ENCODE data around the gene FBXO17. TPM values are rescaled to one million over a fixed set of nuclear protein-coding genes. Genes with fewer than 3 reads are reported as not detected.

FBXO17 gene
- total RNA-seq, 4 donors from 2014 or later = 3.9 to 18.3 (median 8.8) TPM

DNA sequence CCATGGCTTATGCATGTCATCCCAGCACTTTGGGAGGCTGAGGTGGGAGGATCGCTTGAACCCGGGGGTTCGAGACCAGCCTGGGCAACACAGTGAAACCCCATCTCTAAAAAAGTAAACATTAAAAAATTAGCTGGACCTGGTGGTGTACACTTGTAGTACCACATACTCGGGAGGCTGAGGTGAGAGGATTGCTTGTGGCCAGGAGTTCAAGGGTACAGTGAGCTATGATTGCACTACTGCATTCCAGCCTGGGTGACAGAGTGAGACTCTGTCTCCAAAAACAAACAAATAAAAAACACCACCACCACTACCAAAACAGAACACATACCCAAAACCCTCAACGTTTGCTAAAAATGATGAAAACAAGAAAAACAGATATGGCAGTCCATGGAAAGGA is 15.9 kb downstream of the FBXO17 start:
- H3K27me3 ChIP-seq = no peaks in the 10 kb centered on the region
- intact Hi-C loops (cut with DNase I) = loop anchor here (10.0 kb wide), 1 partner anchor 365 kb away; the partner anchor contains the start of gene LRFN1
- TF ChIP-seq, protein P1, sequence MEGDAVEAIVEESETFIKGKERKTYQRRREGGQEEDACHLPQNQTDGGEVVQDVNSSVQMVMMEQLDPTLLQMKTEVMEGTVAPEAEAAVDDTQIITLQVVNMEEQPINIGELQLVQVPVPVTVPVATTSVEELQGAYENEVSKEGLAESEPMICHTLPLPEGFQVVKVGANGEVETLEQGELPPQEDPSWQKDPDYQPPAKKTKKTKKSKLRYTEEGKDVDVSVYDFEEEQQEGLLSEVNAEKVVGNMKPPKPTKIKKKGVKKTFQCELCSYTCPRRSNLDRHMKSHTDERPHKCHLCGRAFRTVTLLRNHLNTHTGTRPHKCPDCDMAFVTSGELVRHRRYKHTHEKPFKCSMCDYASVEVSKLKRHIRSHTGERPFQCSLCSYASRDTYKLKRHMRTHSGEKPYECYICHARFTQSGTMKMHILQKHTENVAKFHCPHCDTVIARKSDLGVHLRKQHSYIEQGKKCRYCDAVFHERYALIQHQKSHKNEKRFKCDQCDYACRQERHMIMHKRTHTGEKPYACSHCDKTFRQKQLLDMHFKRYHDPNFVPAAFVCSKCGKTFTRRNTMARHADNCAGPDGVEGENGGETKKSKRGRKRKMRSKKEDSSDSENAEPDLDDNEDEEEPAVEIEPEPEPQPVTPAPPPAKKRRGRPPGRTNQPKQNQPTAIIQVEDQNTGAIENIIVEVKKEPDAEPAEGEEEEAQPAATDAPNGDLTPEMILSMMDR (IDR thresholded peaks at IDR 0.05) = no peak
- TF ChIP-seq POLR2A (IDR thresholded peaks at IDR 0.05) = no peak
- WGBS, 2 donors = 73 to 78% methylated on average over 5 of the region's 5 CpGs
- no peaks in the 10 kb centered on the region for H3K9me3 ChIP-seq
- no peak overlapping the region for H3K27ac ChIP-seq
- no peak for DNase-seq
- peaks cover 0 to 13% (median 0%) of the 10 kb centered on the region in 3 donors for H3K4me1 ChIP-seq
- no peak overlapping the region for H3K4me3 ChIP-seq
- H3K36me3 ChIP-seq = peaks cover 0 to 9% (median 0%) of the 10 kb centered on the region in 3 donors

DNA sequence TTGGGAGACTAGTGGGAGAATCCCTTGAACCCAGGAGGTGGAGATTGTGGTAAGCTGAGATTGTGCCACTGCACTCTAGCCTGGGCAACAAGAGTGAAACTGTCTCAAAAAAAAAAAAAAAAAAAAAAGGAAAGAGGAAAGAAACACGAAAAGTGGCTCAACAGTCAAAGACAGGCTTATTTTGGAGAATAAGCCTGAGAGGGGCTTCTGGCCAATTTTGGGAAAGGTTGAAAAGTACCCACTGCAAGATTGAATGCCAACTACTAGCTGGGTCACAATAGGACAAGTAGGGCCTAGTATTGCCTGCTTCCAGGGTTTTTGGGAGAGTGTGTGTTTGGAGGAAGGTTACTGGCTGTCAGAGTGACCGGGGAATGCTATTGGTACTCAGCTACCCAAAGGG is 17.2 kb downstream of the FBXO17 start:
- H3K4me1 ChIP-seq = peaks cover 0 to 13% (median 0%) of the 10 kb centered on the region in 3 donors
- intact Hi-C loops (cut with DNase I) = no loop called here
- H3K9me3 ChIP-seq = no peaks in the 10 kb centered on the region
- WGBS, 2 donors = 79 to 91% methylated on average over 2 of the region's 2 CpGs
- H3K4me3 ChIP-seq = no peak overlapping the region
- peaks cover 0 to 9% (median 0%) of the 10 kb centered on the region in 3 donors for H3K36me3 ChIP-seq
- DNase-seq = no peak
- TF ChIP-seq POLR2A (IDR thresholded peaks at IDR 0.05) = no peak
- TF ChIP-seq, protein P1 (IDR thresholded peaks at IDR 0.05) = no peak
- H3K27me3 ChIP-seq = no peaks in the 10 kb centered on the region
- no peak overlapping the region for H3K27ac ChIP-seq

DNA sequence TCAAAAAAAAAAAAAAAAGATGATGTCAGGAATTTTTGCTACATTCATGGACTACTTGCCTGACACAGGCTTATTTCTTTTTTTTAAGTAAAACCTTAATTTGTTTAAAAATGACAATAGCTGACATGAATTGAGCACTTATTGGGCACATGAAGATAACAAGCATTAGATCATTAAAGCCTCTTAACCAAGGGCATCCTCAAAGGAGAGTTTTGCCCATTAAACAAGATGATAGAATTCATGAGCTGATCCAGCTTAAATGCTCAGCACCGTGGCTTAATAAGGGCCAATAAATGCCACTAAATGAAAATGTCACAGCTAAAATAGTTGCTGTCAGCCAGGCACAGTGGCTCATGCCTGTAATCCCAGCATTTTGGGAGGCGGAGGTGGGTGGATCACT is 19.3 kb downstream of the FBXO17 start:
- 86 to 88% methylated on average over 2 of the region's 2 CpGs for WGBS, 2 donors
- intact Hi-C loops (cut with DNase I) = no loop called here
- no peak for DNase-seq
- Histone ChIP-seq H3K27me3 (no peaks in the 10 kb centered on the region), H3K4me1 (no peaks in the 10 kb centered on the region), H3K9me3 (no peaks in the 10 kb centered on the region), H3K36me3 (peaks cover 0 to 9% (median 0%) of the 10 kb centered on the region in 3 donors), H3K27ac (no peak overlapping the region), H3K4me3 (no peak overlapping the region)
- TF ChIP-seq, protein P1 (IDR thresholded peaks at IDR 0.05) = no peak
- no peak for TF ChIP-seq POLR2A (IDR thresholded peaks at IDR 0.05)

DNA sequence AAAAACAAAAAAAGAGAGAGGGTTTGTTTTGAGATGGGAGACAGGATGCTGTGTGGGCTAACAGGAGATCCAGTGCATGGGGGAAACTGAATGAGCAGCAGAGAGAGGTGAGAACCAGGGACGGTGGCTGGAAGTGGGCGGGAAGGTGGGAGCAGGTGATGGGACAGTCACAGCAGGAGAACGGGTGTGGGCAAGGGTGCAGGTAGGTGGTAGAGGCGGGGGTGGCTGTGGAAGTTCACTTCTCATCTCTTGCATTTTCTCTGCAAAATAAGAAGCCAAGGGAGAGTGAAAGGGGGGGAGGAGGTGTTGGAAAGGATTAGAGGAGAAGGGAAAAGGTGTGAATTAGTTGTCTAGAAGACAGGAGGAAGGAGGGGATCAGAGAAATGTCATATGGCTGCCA is 21.9 kb downstream of the FBXO17 start:
- intact Hi-C loops (cut with DNase I) = no loop called here
- no peak overlapping the region for H3K4me3 ChIP-seq
- peaks cover 6 to 14% (median 10%) of the 10 kb centered on the region in 3 donors for H3K4me1 ChIP-seq
- no peak overlapping the region for H3K27ac ChIP-seq
- H3K27me3 ChIP-seq = no peaks in the 10 kb centered on the region
- H3K9me3 ChIP-seq = no peaks in the 10 kb centered on the region
- H3K36me3 ChIP-seq = peaks cover 0 to 9% (median 0%) of the 10 kb centered on the region in 3 donors
- no peak for TF ChIP-seq POLR2A (IDR thresholded peaks at IDR 0.05)
- TF ChIP-seq, protein P1 (IDR thresholded peaks at IDR 0.05) = no peak
- 71 to 72% methylated on average over 4 of the region's 4 CpGs for WGBS, 2 donors
- DNase-seq = no peak

DNA sequence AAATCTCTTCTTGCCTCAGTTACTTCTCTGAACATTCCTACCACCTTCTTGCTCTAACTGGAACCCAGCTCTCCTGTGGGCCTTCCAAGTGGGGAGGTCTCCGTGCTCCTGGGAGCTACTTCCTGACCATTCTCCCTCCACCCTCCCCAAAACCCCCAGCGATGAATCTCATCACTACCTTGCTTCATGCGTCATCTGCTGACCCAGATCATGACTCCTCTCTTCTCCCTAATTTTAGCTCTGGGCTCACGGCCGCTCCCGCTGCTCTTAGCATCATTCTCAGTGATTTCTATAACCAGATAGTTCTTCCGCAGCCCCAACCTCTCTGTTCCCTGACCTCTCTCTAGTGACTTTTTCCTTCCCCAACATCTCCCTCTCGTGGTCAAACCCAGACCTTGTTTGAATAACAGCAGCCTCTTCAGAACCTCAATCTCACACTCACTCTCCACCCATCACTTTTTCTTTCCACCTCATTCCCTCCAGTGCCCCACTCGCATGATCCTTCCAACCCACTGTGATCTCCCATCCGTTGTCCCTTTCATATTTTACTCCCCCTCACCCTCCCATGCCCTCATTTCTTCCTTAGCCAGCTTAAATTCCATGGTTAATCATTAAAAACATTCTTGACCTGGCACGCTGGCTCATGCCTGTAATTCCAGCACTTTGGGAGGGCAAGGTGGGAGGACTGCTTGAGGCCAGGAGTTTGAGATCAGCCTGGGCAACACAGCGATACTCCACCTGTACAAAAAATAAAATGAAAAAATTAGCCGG is 23.0 kb downstream of the FBXO17 start:
- WGBS, 2 donors = 66 to 71% methylated on average over 11 to 13 of the region's 13 CpGs
- Histone ChIP-seq H3K27me3 (no peaks in the 10 kb centered on the region), H3K9me3 (no peaks in the 10 kb centered on the region), H3K4me3 (no peak overlapping the region), H3K27ac (no peak overlapping the region), H3K36me3 (peaks cover 0 to 6% (median 0%) of the 10 kb centered on the region in 3 donors), H3K4me1 (peaks cover 6 to 14% (median 10%) of the 10 kb centered on the region in 3 donors)
- no peak for TF ChIP-seq POLR2A (IDR thresholded peaks at IDR 0.05)
- TF ChIP-seq, protein P1 (IDR thresholded peaks at IDR 0.05) = peak in 1 of 6 experiments; percentile 13
- intact Hi-C loops (cut with DNase I) = no loop called here
- DNase-seq = no peak

Data from esophagus squamous epithelium (tissue), 5 donors.